Tibial nerve (tissue), 4 donors: ENCODE measurements around the gene AP3B1. TPM values are rescaled to one million over a fixed set of nuclear protein-coding genes. Genes with fewer than 3 reads are reported as not detected.

ENCODE experiments used
- DNase-seq, 2 donors: peaks; one replicate each; pipeline ENCODE4 v3.0.0-alpha.2; 2019; ENCODE audit warnings: low spot score in 2 of 2
- H3K27ac ChIP-seq, 4 donors: fragments of 200-600 bp; sonication (generic) in 3 of 4; one replicate each; pipeline ENCODE4 v1.5.1; 2017 to 2019; ENCODE audit warnings: mild to moderate bottlenecking in 1 of 4
- H3K27me3 ChIP-seq, 2 donors: fragments of 200-600 bp; sonication (generic) in 1 of 2; one replicate each; pipeline versions ENCODE4 v1.5.1 to v1.6.0; 2017 to 2019
- H3K36me3 ChIP-seq, 3 donors: fragments of 200-600 bp; sonication (generic); one replicate each; pipeline ENCODE4 v1.5.1; 2018 to 2019
- H3K4me1 ChIP-seq, 4 donors: fragments of 200-600 bp; sonication (generic) in 3 of 4; one replicate each; pipeline ENCODE4 v1.5.1; 2017 to 2019
- H3K4me3 ChIP-seq, 4 donors: fragments of 200-600 bp; sonication (generic) in 3 of 4; one replicate each; pipeline ENCODE4 v1.5.1; 2017 to 2019; ENCODE audit warnings: mild to moderate bottlenecking in 1 of 4, moderate library complexity in 1 of 4
- H3K9me3 ChIP-seq, 4 donors: fragments of 200-600 bp; sonication (generic) in 3 of 4; one replicate each; pipeline ENCODE4 v1.5.1; 2017 to 2019
- EP300 ChIP-seq, 2 donors: sonication (generic); formaldehyde crosslinking; IDR thresholded peaks; one replicate each; pipeline ENCODE4 v1.6.1; 2017; ENCODE audit warnings: antibody characterized with exemption in 2 of 2, mild to moderate bottlenecking in 1 of 2
- POLR2A ChIP-seq, 2 donors: fragments of 450-650 bp; IDR thresholded peaks; one replicate each; pipeline ENCODE4 v1.6.1; 2017; ENCODE audit warnings: antibody characterized with exemption in 2 of 2, mild to moderate bottlenecking in 2 of 2, moderate library complexity in 2 of 2
- WGBS, 2 donors: methylation state at CpG; one replicate each; pipeline ENCODE4 v1.1.5; 2018; 5-methylcytosine and 5-hydroxymethylcytosine counted together
- total RNA-seq, 4 donors: library from RNA; depleted of rRNA; stranded (reverse); fragments of >200 nt; gene quantifications; one replicate each; pipeline ENCODE4 v1.1.0, GENCODE V29; 2016
- TF ChIP-seq, protein P1 (sequence below), 5 experiments: fragments of 200-600 bp in 3 of 5; fragments of 450-650 bp in 2 of 5; sonication (generic) in 3 of 5; IDR thresholded peaks; one replicate each; pipeline ENCODE4 v1.5.1; 2016 to 2019; ENCODE audit warnings: antibody characterized with exemption in 5 of 5, mild to moderate bottlenecking in 3 of 5, moderate library complexity in 2 of 5

AP3B1 gene
- total RNA-seq, 4 donors from 2014 or later = 23.1 to 51.0 (median 44.2) TPM

DNA sequence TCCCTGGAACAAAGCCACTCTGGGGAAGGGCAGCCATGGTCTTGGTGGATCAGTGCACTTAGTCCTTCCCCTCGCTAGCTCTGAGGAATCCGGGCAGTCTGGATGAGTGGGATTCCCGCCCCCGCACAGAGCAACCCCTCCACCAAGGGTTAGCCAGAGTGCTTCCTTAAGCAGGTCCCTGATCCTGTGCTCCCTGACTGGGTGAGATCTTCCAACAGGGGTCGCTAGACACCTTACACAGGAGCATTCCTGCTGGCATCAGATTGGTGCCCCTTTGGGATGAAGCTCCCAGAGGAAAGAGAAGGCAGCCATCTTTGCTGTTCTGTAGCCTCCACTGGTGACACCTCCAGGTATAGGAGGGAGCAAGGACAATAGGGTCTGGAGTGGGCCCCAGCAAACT lies 228.8 kb downstream of the AP3B1 start:
- TF ChIP-seq, protein P1, sequence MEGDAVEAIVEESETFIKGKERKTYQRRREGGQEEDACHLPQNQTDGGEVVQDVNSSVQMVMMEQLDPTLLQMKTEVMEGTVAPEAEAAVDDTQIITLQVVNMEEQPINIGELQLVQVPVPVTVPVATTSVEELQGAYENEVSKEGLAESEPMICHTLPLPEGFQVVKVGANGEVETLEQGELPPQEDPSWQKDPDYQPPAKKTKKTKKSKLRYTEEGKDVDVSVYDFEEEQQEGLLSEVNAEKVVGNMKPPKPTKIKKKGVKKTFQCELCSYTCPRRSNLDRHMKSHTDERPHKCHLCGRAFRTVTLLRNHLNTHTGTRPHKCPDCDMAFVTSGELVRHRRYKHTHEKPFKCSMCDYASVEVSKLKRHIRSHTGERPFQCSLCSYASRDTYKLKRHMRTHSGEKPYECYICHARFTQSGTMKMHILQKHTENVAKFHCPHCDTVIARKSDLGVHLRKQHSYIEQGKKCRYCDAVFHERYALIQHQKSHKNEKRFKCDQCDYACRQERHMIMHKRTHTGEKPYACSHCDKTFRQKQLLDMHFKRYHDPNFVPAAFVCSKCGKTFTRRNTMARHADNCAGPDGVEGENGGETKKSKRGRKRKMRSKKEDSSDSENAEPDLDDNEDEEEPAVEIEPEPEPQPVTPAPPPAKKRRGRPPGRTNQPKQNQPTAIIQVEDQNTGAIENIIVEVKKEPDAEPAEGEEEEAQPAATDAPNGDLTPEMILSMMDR (IDR thresholded peaks at IDR 0.05) = no peak
- TF ChIP-seq EP300 (IDR thresholded peaks at IDR 0.05) (no peak), POLR2A (IDR thresholded peaks at IDR 0.05) (no peak)
- no peak overlapping the region for H3K27ac ChIP-seq
- DNase-seq = no peak
- no peaks in the 10 kb centered on the region for H3K4me1 ChIP-seq
- 85 to 93% methylated on average over 5 of the region's 5 CpGs for WGBS, 2 donors
- H3K9me3 ChIP-seq = peaks cover 0 to 18% (median 9%) of the 10 kb centered on the region in 4 donors
- no peaks in the 10 kb centered on the region for H3K27me3 ChIP-seq
- no peak overlapping the region for H3K4me3 ChIP-seq
- peaks cover 0 to 38% (median 0%) of the 10 kb centered on the region in 3 donors for H3K36me3 ChIP-seq

DNA sequence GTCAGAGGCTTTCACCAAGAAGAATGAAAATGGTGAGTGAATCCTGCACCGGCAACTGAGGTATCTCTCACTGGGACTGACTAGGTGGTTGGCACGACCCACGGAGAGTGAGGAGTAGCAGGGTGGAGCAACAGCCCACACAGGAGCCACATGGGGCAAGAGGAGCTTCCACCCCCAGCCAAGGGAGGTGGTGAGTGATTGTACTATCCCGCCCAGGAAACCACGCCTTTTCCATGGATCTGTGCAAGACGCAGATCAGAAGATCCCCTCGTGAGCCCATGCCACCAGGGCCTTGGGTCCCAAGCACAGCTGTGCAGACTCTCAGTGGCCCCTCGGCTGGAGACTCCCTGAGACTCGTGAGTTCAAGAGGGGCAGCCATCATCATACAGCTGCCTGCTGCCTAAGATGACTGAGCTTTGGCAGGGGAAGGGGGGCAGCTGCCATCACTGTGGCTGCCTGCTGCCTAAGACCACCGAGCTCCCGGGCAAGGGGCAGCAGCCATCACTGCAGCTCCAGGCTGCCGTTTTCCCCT lies 229.5 kb downstream of the AP3B1 start:
- H3K4me1 ChIP-seq = no peaks in the 10 kb centered on the region
- no peaks in the 10 kb centered on the region for H3K27me3 ChIP-seq
- no peak for TF ChIP-seq POLR2A (IDR thresholded peaks at IDR 0.05)
- TF ChIP-seq, protein P1 (IDR thresholded peaks at IDR 0.05) = no peak
- no peak for TF ChIP-seq EP300 (IDR thresholded peaks at IDR 0.05)
- no peak overlapping the region for H3K27ac ChIP-seq
- H3K36me3 ChIP-seq = peaks cover 0 to 36% (median 0%) of the 10 kb centered on the region in 3 donors
- H3K4me3 ChIP-seq = no peak overlapping the region
- H3K9me3 ChIP-seq = peaks cover 0 to 17% (median 6%) of the 10 kb centered on the region in 4 donors
- DNase-seq = no peak
- WGBS, 2 donors = 85 to 91% methylated on average over 10 to 12 of the region's 12 CpGs

DNA sequence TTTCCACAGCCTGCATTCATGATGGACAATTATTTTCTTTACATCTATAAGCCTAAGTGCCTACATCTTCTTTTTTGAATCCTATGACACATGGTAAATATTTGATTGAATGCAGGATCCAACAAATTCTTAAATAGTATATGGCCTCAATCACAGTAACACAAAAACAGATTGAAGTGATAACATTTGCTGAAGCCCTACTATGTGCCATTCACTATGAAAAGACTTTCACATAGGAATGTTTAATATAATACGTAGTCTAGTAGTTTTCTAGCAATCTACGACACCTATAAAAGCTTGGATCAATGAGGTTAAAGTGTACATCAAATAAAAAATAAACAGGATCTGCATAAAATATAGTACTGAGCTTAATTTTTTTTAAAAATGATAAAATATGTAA lies 231.0 kb downstream of the AP3B1 start:
- Histone ChIP-seq H3K36me3 (peaks cover 0 to 32% (median 0%) of the 10 kb centered on the region in 3 donors), H3K27me3 (no peaks in the 10 kb centered on the region), H3K4me3 (no peak overlapping the region), H3K27ac (no peak overlapping the region), H3K4me1 (no peaks in the 10 kb centered on the region), H3K9me3 (peaks cover 0 to 14% (median 5%) of the 10 kb centered on the region in 4 donors)
- DNase-seq = no peak
- WGBS, 2 donors = 95 to 98% methylated on average over 2 of the region's 2 CpGs
- TF ChIP-seq POLR2A (IDR thresholded peaks at IDR 0.05) (no peak), EP300 (IDR thresholded peaks at IDR 0.05) (no peak)
- TF ChIP-seq, protein P1 (IDR thresholded peaks at IDR 0.05) = no peak

DNA sequence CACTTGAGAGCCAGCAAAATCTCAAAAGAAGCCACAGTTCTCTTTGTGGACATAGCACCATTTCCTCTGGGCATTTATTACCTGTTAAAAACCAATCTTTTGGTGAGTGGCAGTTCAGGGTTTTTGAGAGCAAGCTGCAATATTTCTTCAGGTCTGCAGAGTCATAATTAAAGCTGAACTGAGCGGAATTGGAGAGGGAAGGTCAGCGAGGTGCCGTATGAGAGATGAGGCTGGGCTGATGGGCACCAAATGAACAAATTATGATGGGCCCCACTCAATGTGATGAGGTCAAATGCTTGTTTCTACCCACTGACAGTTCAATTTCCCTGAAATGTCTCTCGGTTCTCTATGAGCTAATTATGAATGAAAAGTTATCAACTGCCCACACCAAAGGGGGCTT lies 231.9 kb downstream of the AP3B1 start:
- H3K4me1 ChIP-seq = no peaks in the 10 kb centered on the region
- H3K27me3 ChIP-seq = no peaks in the 10 kb centered on the region
- no peak overlapping the region for H3K4me3 ChIP-seq
- H3K36me3 ChIP-seq = peaks cover 0 to 25% (median 0%) of the 10 kb centered on the region in 3 donors
- TF ChIP-seq, protein P1 (IDR thresholded peaks at IDR 0.05) = no peak
- TF ChIP-seq POLR2A (IDR thresholded peaks at IDR 0.05) (no peak), EP300 (IDR thresholded peaks at IDR 0.05) (no peak)
- H3K27ac ChIP-seq = no peak overlapping the region
- peaks cover 0 to 6% (median 2%) of the 10 kb centered on the region in 4 donors for H3K9me3 ChIP-seq
- DNase-seq = no peak
- 84 to 91% methylated on average over 4 of the region's 4 CpGs for WGBS, 2 donors

DNA sequence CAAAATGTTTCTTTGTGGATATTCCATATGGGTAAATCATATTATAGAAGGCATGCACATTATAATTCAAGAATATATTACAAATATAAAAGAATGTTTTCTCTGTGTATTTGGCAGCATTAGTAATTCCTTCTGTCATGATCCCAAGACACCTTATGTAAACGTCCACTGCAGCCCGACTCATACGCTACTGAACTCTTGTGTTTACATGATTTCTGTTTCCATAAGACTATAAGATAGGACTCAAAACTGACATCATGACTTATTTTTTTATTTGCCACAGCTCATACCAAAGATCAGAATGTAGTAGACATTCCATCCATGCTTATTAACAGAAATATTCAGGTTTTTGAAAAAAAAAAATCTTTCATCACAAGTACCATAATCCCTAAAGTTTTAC lies 234.1 kb downstream of the AP3B1 start:
- 66 to 71% methylated on average over 3 of the region's 3 CpGs for WGBS, 2 donors
- DNase-seq = no peak
- no peak for TF ChIP-seq EP300 (IDR thresholded peaks at IDR 0.05)
- no peak for TF ChIP-seq POLR2A (IDR thresholded peaks at IDR 0.05)
- TF ChIP-seq, protein P1 (IDR thresholded peaks at IDR 0.05) = no peak
- peaks cover 0 to 7% (median 0%) of the 10 kb centered on the region in 3 donors for H3K36me3 ChIP-seq
- no peaks in the 10 kb centered on the region for H3K27me3 ChIP-seq
- no peaks in the 10 kb centered on the region for H3K9me3 ChIP-seq
- H3K4me3 ChIP-seq = no peak overlapping the region
- H3K27ac ChIP-seq = no peak overlapping the region
- H3K4me1 ChIP-seq = no peaks in the 10 kb centered on the region
